SK-N-SH (cell line): ENCODE measurements around the gene AGXT2. TPM values are rescaled to one million over a fixed set of nuclear protein-coding genes. Genes with fewer than 3 reads are reported as not detected.

Experiments
- CTCF ChIA-PET: fragments of 300-600, 350-600 bp; formaldehyde crosslinking; extraction: SDS; loops from one replicate; lab custom pipeline; 2021; lab: Yijun Ruan, JAX
- POLR2A ChIA-PET: fragments of 350-600 bp; sonication (Branson Sonifier 250); formaldehyde crosslinking; extraction: SDS; loops from one replicate; lab custom pipeline; 2020; ENCODE audit warnings: antibody characterized with exemption, inconsistent platforms; lab: Yijun Ruan, JAX
- DNase-seq: peaks from one replicate; pipeline ENCODE4 v3.0.0; 2012
- H2AFZ ChIP-seq: fragments of 200-600 bp; sonication (generic); 2 replicates; pipeline ENCODE4 v1.8.1; 2016; ENCODE audit warnings: antibody characterized with exemption, mild to moderate bottlenecking, low read depth
- H3F3A ChIP-seq: fragments of 200-600 bp; sonication (generic); replicated peaks from 2 replicates; pipeline ENCODE3; 2016; ENCODE audit warnings: antibody characterized with exemption, mild to moderate bottlenecking; ENCODE audit not compliant: insufficient read depth
- H3K27ac ChIP-seq, 2 experiments: fragments of 200-500 bp in 1 of 2; fragments of 200-600 bp in 1 of 2; sonication (Bioruptor generic) in 1 of 2; sonication (generic), shearing (Covaris generic) in 1 of 2; 2 replicates each; pipeline versions ENCODE4 v1.5.1 to v1.6.1; 2014 to 2016; ENCODE audit warnings: low read depth in 2 of 2, inconsistent platforms in 1 of 2, low read length in 1 of 2, mild to moderate bottlenecking in 1 of 2, mixed read lengths in 1 of 2
- H3K27me3 ChIP-seq: fragments of 200-600 bp; sonication (generic), shearing (Covaris generic); 2 replicates; pipeline ENCODE4 v1.6.1; 2016; ENCODE audit warnings: mixed run types; ENCODE audit not compliant: insufficient read depth
- H3K36me3 ChIP-seq, 2 experiments: fragments of 200-500 bp in 1 of 2; fragments of 200-600 bp in 1 of 2; sonication (Bioruptor generic) in 1 of 2; sonication (generic) in 1 of 2; replicated peaks in 1 of 2; 2 replicates each; pipeline versions ENCODE3 to v1.5.1; 2014 to 2016; ENCODE audit warnings: low read length in 1 of 2, mild to moderate bottlenecking in 1 of 2; ENCODE audit not compliant: insufficient read depth in 2 of 2, control insufficient read depth in 1 of 2
- H3K4me1 ChIP-seq, 2 experiments: fragments of 200-500 bp in 1 of 2; fragments of 200-600 bp in 1 of 2; sonication (Bioruptor generic) in 1 of 2; sonication (generic), shearing (Covaris generic) in 1 of 2; 2 replicates each; pipeline versions ENCODE4 v1.5.1 to v1.6.1; 2014 to 2016; ENCODE audit warnings: low read depth in 1 of 2, low read length in 1 of 2, mixed run types in 1 of 2; ENCODE audit not compliant: insufficient read depth in 2 of 2, control insufficient read depth in 1 of 2
- H3K4me2 ChIP-seq: fragments of 200-600 bp; sonication (generic), shearing (Covaris generic); 2 replicates; pipeline ENCODE4 v1.6.1; 2017; ENCODE audit warnings: mixed run types
- H3K4me3 ChIP-seq, 2 experiments: fragments of 200-500 bp in 1 of 2; fragments of 200-600 bp in 1 of 2; sonication (Bioruptor generic) in 1 of 2; sonication (generic), shearing (Covaris generic) in 1 of 2; 2 replicates each; pipeline versions ENCODE4 v1.5.1 to v1.8.1; 2014 to 2016; ENCODE audit warnings: low read depth in 2 of 2, inconsistent platforms in 1 of 2, low read length in 1 of 2, mild to moderate bottlenecking in 1 of 2, mixed read lengths in 1 of 2, moderate library complexity in 1 of 2
- H3K79me2 ChIP-seq: fragments of 200-600 bp; sonication (generic); 2 replicates; pipeline ENCODE4 v1.8.1; 2017; ENCODE audit warnings: mild to moderate bottlenecking; ENCODE audit not compliant: insufficient read depth
- H3K9ac ChIP-seq: fragments of 200-600 bp; sonication (generic); 2 replicates; pipeline ENCODE4 v1.6.1; 2017; ENCODE audit warnings: mixed run types
- H3K9me2 ChIP-seq: fragments of 200-600 bp; sonication (generic); 2 replicates; pipeline ENCODE4 v1.6.1; 2017; ENCODE audit warnings: mixed run types
- H3K9me3 ChIP-seq: fragments of 200-600 bp; sonication (generic); 2 replicates; pipeline ENCODE4 v1.6.1; 2017; ENCODE audit warnings: mixed run types, mild to moderate bottlenecking, moderate library complexity
- H4K20me1 ChIP-seq: fragments of 200-600 bp; sonication (generic); 2 replicates; pipeline ENCODE4 v1.6.1; 2017; ENCODE audit warnings: mild to moderate bottlenecking, mixed run types; ENCODE audit not compliant: insufficient read depth
- CHD2 ChIP-seq: fragments of 150-350 bp; IDR thresholded peaks from 2 replicates; pipeline ENCODE4 v1.6.1; 2018; ENCODE audit warnings: low read length; ENCODE audit not compliant: partially characterized antibody
- ELF1 ChIP-seq: IDR thresholded peaks from 2 replicates; pipeline ENCODE4 v1.4.0; 2012
- EP300 ChIP-seq, 2 experiments: IDR thresholded peaks; 2 replicates each; pipeline versions ENCODE4 v1.4.0 to v1.6.1; 2012; ENCODE audit warnings: borderline replicate concordance in 1 of 2, low read depth in 1 of 2, low read length in 1 of 2
- EZH2phosphoT487 ChIP-seq: fragments of 200-600 bp; sonication (generic); IDR thresholded peaks from 2 replicates; pipeline ENCODE4 v1.6.1; 2017; ENCODE audit warnings: low read depth, mixed run types, mild to moderate bottlenecking, antibody characterized with exemption, moderate library complexity, borderline replicate concordance
- FOXJ3 ChIP-seq: sonication (generic); formaldehyde crosslinking; IDR thresholded peaks from 2 replicates; pipeline ENCODE4 v1.5.1; 2020; ENCODE audit warnings: mild to moderate bottlenecking, missing genetic modification reagents
- GATA2 ChIP-seq: sonication (generic); formaldehyde crosslinking; IDR thresholded peaks from 2 replicates; pipeline ENCODE4 v1.5.0; 2020; ENCODE audit warnings: mild to moderate bottlenecking, missing genetic modification reagents
- JUND ChIP-seq: IDR thresholded peaks from 2 replicates; pipeline ENCODE4 v1.4.0; 2012
- MAX ChIP-seq: IDR thresholded peaks from 2 replicates; pipeline ENCODE4 v1.4.0; 2012; ENCODE audit warnings: low read depth
- MEF2A ChIP-seq: IDR thresholded peaks from 2 replicates; pipeline ENCODE4 v1.4.0; 2012; ENCODE audit warnings: low read depth, borderline replicate concordance
- MXI1 ChIP-seq: IDR thresholded peaks from 2 replicates; pipeline ENCODE4 v1.6.1; 2012; ENCODE audit warnings: mild to moderate bottlenecking, low read depth, low read length, improper control_type of control experiment
- NRF1 ChIP-seq: IDR thresholded peaks from 2 replicates; pipeline ENCODE4 v1.6.1; 2012; ENCODE audit warnings: low read depth, mild to moderate bottlenecking, low read length
- POLR2AphosphoS5 ChIP-seq: IDR thresholded peaks from 2 replicates; pipeline ENCODE4 v1.6.1; 2012; ENCODE audit warnings: low read depth, low read length
- RAD21 ChIP-seq: IDR thresholded peaks from 2 replicates; pipeline ENCODE4 v1.6.1; 2012; ENCODE audit warnings: mild to moderate bottlenecking, low read length
- RCOR1 ChIP-seq: fragments of 150-350 bp; IDR thresholded peaks from 2 replicates; pipeline ENCODE4 v1.6.1; 2017; ENCODE audit warnings: antibody characterized with exemption, low read length
- RXRA ChIP-seq: IDR thresholded peaks from 2 replicates; pipeline ENCODE4 v1.4.0; 2012; ENCODE audit warnings: low read depth, mild to moderate bottlenecking, borderline replicate concordance
- SMC3 ChIP-seq: IDR thresholded peaks from 2 replicates; pipeline ENCODE4 v1.6.1; 2012; ENCODE audit warnings: low read depth, low read length, improper control_type of control experiment
- TCF12 ChIP-seq: IDR thresholded peaks from 2 replicates; pipeline ENCODE4 v1.4.0; 2012
- TEAD4 ChIP-seq: IDR thresholded peaks from 2 replicates; pipeline ENCODE4 v1.4.0; 2012; ENCODE audit warnings: mild to moderate bottlenecking, borderline replicate concordance; ENCODE audit not compliant: insufficient read depth
- USF1 ChIP-seq: IDR thresholded peaks from 2 replicates; pipeline ENCODE4 v1.4.0; 2012; ENCODE audit warnings: low read depth, borderline replicate concordance
- USF2 ChIP-seq: fragments of 150-350 bp; IDR thresholded peaks from 2 replicates; pipeline ENCODE4 v1.6.1; 2017; ENCODE audit warnings: antibody characterized with exemption, low read length, low read depth, borderline replicate concordance
- YY1 ChIP-seq: IDR thresholded peaks from 2 replicates; pipeline ENCODE4 v1.4.0; 2012; ENCODE audit warnings: low read depth, mild to moderate bottlenecking
- WGBS: methylation state at CpG from one replicate; pipeline ENCODE4 v1.1.6; 2017; ENCODE audit warnings: low lambda C conversion rate; 5-methylcytosine and 5-hydroxymethylcytosine counted together
- polyA plus RNA-seq, 3 experiments: library from polyadenylated mRNA; depleted of rRNA; stranded (reverse); fragments of >200 nt; gene quantifications; 2 replicates each; pipeline ENCODE4 v1.2.3, GENCODE V29; 2012
- TF ChIP-seq, protein P1 (sequence below): IDR thresholded peaks from 2 replicates; pipeline ENCODE4; 2012
- TF ChIP-seq, protein P2 (sequence below): fragments of 200-600 bp; sonication (generic); IDR thresholded peaks from 2 replicates; pipeline ENCODE4 v1.6.1; 2017; ENCODE audit warnings: antibody characterized with exemption, mild to moderate bottlenecking, moderate library complexity

The AGXT2 gene
- polyA plus RNA-seq, 1 of the 3 experiments (the other 2 are of a cell fraction) = not detected

GRCh38 chr5:35042781-35043180 is 5.0 kb downstream of the AGXT2 start (continued):
- TF ChIP-seq YY1 (no peak), TEAD4 (no peak), EZH2phosphoT487 (no peak), RCOR1 (no peak)

- DNase-seq = no peak
- TF ChIP-seq NRF1 = no peak
- TF ChIP-seq MEF2A = no peak
- TF ChIP-seq RCOR1 = no peak
- TF ChIP-seq EZH2phosphoT487 = no peak
- TF ChIP-seq JUND = no peak
- TF ChIP-seq RAD21 = no peak
- TF ChIP-seq CHD2 = no peak
- TF ChIP-seq USF1 = no peak
- Histone ChIP-seq H3K9me3 (no peaks in the 10 kb centered on the region), H3K27ac (no peak overlapping the region), H3F3A (no peaks in the 10 kb centered on the region), H3K9ac (no peak overlapping the region), H3K9me2 (no peaks in the 10 kb centered on the region), H3K79me2 (no peaks in the 10 kb centered on the region), H3K4me1 (no peaks in the 10 kb centered on the region), H4K20me1 (no peaks in the 10 kb centered on the region), H3K4me3 (no peak overlapping the region), H2AFZ (no peak overlapping the region), H3K4me2 (no peak overlapping the region), H3K27me3 (peaks cover 13% of the 10 kb centered on the region; the same call in 1 of the 2 replicates), H3K36me3 (no peaks in the 10 kb centered on the region)
- ChIA-PET POLR2A (no interaction called here), CTCF (interaction anchor here (0.9 to 1.2 kb wide), 2 partner anchors 38 to 885 kb away, joined by 3 to 4 read pairs; no protein-coding TSS in a partner anchor)
- 21% methylated on average over 3 of the region's 3 CpGs for WGBS
Observed at GRCh38 chr5:35041261-35041660, 6.5 kb downstream of the AGXT2 start.

DNA sequence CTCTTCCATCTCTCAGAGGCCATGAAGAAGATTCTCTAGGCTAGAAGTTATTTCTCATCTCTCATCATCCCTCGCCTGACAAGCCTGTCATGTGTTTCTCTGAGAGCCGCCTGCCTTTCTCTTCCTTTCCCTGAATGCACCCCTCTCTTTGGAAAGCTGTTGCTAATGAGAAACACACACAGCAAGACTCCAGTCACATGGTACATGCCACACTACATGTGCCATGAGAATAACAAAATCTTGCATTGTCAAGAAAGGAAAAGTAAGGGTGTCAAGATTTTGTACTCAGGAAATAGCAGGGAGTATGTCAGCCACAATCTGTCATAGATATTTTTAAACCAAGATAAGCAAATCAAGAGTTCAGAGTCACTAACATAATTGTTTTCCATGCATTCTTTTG is 8.9 kb downstream of the AGXT2 start:
- Histone ChIP-seq H3K4me1 (no peaks in the 10 kb centered on the region), H2AFZ (no peak overlapping the region), H3K9me2 (no peaks in the 10 kb centered on the region), H3K4me2 (no peak overlapping the region), H3F3A (no peaks in the 10 kb centered on the region), H3K36me3 (no peaks in the 10 kb centered on the region), H3K4me3 (no peak overlapping the region), H3K9ac (no peak overlapping the region), H3K79me2 (no peaks in the 10 kb centered on the region), H3K27ac (no peak overlapping the region), H3K9me3 (no peaks in the 10 kb centered on the region), H4K20me1 (no peaks in the 10 kb centered on the region), H3K27me3 (peaks cover 13% of the 10 kb centered on the region; the same call in 1 of the 2 replicates)
- POLR2A ChIA-PET = no interaction called here
- CTCF ChIA-PET = no interaction called here
- 41% methylated on average over 2 of the region's 2 CpGs for WGBS
- no peak for DNase-seq
- TF ChIP-seq MAX (no peak), TCF12 (no peak), GATA2 (no peak), RAD21 (no peak), CHD2 (no peak), EP300 (IDR thresholded peaks at IDR 0.05; ENCODE audit: borderline replicate concordance in 1 of 2, low read depth in 1 of 2, low read length in 1 of 2) (no peak), MXI1 (no peak), ELF1 (no peak), RXRA (no peak), USF2 (no peak), TEAD4 (no peak), YY1 (no peak), POLR2AphosphoS5 (no peak), SMC3 (no peak), RCOR1 (no peak), FOXJ3 (CRISPR knock-in tag) (no peak)
- TF ChIP-seq, protein P1, sequence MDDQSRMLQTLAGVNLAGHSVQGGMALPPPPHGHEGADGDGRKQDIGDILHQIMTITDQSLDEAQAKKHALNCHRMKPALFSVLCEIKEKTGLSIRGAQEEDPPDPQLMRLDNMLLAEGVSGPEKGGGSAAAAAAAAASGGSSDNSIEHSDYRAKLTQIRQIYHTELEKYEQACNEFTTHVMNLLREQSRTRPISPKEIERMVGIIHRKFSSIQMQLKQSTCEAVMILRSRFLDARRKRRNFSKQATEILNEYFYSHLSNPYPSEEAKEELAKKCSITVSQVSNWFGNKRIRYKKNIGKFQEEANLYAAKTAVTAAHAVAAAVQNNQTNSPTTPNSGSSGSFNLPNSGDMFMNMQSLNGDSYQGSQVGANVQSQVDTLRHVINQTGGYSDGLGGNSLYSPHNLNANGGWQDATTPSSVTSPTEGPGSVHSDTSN = no peak
- TF ChIP-seq, protein P2, sequence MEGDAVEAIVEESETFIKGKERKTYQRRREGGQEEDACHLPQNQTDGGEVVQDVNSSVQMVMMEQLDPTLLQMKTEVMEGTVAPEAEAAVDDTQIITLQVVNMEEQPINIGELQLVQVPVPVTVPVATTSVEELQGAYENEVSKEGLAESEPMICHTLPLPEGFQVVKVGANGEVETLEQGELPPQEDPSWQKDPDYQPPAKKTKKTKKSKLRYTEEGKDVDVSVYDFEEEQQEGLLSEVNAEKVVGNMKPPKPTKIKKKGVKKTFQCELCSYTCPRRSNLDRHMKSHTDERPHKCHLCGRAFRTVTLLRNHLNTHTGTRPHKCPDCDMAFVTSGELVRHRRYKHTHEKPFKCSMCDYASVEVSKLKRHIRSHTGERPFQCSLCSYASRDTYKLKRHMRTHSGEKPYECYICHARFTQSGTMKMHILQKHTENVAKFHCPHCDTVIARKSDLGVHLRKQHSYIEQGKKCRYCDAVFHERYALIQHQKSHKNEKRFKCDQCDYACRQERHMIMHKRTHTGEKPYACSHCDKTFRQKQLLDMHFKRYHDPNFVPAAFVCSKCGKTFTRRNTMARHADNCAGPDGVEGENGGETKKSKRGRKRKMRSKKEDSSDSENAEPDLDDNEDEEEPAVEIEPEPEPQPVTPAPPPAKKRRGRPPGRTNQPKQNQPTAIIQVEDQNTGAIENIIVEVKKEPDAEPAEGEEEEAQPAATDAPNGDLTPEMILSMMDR = no peak
